ENCODE measurements around the gene BST1.

The BST1 gene, protein sequence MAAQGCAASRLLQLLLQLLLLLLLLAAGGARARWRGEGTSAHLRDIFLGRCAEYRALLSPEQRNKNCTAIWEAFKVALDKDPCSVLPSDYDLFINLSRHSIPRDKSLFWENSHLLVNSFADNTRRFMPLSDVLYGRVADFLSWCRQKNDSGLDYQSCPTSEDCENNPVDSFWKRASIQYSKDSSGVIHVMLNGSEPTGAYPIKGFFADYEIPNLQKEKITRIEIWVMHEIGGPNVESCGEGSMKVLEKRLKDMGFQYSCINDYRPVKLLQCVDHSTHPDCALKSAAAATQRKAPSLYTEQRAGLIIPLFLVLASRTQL

DNA sequence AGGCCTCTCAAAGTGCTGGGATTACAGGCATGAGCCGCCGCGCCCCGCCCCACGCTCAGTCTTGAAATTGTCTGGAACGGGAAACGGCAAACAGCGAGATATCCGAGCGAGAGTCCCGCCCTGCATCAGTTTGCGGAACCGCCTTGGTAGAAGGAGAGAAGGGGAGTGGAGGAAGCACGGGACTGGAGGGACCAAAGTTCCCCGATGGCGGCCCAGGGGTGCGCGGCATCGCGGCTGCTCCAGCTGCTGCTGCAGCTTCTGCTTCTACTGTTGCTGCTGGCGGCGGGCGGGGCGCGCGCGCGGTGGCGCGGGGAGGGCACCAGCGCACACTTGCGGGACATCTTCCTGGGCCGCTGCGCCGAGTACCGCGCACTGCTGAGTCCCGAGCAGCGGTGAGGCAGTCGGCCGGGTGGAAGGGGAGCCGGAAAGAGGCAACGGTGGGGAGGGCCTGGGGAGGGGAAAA, at the start of gene BST1:
TSS of gene BST1 (plus strand) at position 125 of the 463 bp plus-strand sequence. CDS start at position 205, 80 bp downstream.
- DNase-seq: peak; percentile 29

GRCh38 chr4:15653420-15653819, 49.4 kb upstream of the BST1 start:
- DNase-seq: no peak

- DNase-seq: no peak
Measured at GRCh38 chr4:15653864-15654592, 48.8 kb upstream of the BST1 start.

- DNase-seq: peak; percentile 19
Measured at GRCh38 chr4:15654593-15655222, 48.2 kb upstream of the BST1 start.

- DNase-seq: peak; percentile 79
Measured at GRCh38 chr4:15655223-15656037, 47.4 kb upstream of the BST1 start, which contains the start of gene FBXL5. TSS of gene FBXL5 (minus strand) at chr4:15655357. CDS start at chr4:15655287, 70 bp downstream.

DNA sequence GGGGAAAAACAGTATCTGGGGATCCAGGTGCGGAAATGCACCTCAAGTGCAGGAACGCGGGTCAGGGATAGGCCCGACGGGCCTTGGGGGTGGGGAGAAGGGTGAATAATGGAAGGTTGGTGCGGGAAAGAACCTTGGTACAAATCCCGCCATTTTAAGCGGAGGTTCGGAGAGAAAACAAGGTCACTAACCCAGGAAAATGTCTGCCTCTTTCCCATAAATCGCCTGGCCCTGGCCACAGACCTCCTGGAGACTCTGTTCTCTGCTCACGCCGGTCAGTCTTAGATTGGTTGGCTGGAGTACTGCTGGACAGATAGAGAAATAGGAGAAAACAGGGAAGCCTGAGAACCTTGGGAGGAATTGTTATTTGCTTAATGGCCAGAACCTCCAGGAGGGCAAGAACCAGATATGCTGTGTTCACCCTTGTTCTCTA, 46.8 kb upstream of the BST1 start:
- no peak for DNase-seq

DNA sequence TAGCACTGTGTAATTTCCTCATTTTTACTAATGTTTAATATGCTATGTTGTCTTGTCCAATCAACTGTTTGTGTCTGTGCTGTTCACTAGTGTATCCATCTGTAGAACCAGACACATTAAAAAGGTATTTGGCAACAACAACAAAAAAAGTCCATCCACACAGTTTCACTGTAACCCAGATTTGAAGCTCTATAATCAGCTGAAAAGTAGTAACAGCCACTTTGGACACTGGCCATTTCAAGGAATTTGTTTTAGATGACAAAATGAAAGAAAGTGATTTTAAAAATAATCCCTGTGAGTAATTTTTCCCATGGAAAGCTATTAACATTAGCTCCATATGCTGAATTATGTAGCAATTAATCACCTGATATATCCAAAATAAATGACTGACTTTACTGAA, 45.5 kb upstream of the BST1 start:
- no peak for DNase-seq

GRCh38 chr4:15658136-15658770, 44.6 kb upstream of the BST1 start:
- DNase-seq: no peak

- DNase-seq: no peak
Measured at GRCh38 chr4:15658781-15659180, 44.1 kb upstream of the BST1 start.

DNA sequence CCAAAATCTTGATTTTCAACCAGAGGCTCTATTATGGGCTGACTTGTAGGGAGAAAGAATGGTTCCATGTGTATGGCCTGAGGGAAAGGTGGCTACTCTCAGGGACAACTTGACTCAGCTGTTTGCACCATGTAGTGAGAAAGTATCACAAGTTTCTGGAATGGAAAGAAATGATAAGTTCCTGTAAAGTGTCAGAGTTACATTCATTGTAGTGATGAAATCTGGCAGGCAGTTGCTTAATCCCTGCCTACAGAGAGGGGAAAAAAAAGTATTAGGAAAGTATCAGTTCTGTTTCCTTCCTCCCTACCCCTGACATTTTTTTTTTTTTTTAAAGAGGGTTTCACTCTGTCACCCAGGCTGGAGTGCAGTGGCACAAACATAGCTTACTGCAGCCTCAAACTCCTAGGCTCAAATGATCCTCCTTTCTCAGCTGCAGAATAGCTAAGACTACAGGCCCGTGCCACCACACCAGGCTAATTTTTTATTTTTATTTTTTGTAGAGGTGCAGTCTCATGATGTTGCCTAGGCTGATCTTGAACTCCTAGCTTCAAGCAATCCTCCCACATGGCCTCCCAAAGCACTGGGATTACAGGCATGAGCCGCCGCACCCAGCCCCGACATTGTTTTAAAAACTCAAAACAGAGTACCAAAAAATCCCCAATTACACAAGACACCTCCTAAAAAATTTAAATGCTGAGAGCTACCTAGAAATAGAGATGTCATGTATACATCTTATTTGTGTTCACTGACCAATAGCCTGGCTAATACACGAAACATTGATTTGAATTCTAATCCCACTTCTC, 42.9 kb upstream of the BST1 start:
- no peak for DNase-seq

DNA sequence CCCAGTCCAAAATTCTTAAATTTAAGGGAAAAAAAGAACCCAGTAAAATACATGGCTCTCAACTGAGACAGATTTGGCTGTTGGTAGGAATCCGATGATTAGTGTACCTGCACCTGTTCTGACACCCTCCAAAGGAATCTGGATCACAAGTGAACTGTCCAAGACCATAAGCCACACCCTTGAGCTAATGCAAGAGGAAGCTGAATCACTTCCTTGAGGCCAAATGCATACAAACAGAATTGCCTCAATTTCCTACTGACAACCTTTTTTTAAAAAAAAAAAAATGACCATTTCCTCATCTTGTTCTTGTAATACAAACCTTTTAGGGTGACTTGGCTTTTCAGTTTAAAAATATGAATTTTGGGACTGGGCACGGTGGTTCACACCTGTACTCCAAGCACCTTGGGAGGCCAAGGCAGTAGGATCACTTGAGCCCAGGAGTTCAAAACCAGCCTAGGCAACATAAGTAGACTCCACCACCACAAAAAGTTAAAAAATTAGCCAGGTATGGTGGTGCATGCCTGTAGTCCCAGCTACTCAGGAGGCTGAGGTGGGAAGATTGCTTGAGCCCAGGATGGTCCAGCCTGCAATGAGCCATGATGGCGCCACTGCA, 37.0 kb upstream of the BST1 start:
- no peak for DNase-seq

- no peak for DNase-seq
Measured at GRCh38 chr4:15667006-15667405, 35.9 kb upstream of the BST1 start.

DNA sequence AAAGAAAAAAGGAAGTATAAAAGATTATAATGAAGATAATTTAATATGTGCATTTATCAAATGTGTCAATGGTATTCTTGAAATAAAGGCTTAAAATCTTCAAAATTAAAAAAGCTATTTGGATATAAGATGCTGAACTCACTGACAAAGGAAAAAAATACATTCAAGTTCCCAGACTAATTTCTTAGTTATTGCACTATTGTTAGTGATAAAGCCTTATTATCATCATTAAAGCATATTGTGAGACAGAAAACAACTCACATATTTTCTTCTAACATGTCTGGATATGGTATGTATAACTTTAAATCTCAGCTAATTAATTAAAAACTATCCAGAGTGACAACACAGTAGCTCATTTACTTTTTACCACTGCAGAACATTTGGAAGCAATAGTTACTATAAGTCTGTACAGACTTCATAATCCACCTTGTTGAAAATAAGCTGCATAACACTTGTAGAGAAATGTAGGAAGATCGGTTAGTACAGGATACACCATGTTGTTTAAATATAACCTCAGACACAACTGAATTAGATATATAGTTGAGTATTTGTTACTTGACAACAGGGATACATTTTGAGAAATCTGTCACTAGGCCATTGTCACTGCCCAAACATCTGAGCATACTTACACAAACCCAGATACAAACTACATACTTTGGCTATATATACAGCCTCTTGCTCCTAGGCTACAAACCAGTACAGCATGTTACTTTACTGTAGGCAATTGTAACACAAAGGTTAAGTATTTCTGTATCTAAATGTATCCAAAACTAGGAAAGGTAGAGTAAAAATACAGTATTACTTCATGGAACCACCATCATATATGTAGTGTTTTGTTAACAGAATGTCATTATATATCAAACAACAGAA, 34.1 kb upstream of the BST1 start:
- no peak for DNase-seq

GRCh38 chr4:15670576-15670975, 32.3 kb upstream of the BST1 start:
- no peak for DNase-seq

DNA sequence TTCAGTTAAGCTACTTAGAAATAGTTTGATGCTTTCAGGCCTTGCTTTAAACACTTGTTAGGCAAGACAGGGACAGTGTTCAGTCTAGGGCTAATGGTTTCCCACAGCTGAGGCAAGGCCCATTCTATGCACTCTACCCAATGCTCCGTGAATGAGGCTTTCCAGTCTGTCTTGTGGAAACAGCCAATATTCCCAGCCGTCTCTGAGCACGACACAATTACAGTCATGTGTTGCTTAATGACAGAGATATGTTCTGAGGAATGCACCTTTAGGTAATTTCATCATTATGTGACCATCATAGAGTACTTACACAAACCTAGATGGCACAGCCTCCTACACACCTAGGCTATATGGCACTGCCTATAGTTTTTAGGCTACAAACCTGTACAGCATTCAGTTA, 30.8 kb upstream of the BST1 start:
- DNase-seq: no peak

- DNase-seq: no peak
Measured at GRCh38 chr4:15673337-15673736, 29.5 kb upstream of the BST1 start.

- no peak for DNase-seq
Measured at GRCh38 chr4:15674046-15674445, 28.8 kb upstream of the BST1 start.

GRCh38 chr4:15674926-15675325, 27.9 kb upstream of the BST1 start:
- no peak for DNase-seq

DNA sequence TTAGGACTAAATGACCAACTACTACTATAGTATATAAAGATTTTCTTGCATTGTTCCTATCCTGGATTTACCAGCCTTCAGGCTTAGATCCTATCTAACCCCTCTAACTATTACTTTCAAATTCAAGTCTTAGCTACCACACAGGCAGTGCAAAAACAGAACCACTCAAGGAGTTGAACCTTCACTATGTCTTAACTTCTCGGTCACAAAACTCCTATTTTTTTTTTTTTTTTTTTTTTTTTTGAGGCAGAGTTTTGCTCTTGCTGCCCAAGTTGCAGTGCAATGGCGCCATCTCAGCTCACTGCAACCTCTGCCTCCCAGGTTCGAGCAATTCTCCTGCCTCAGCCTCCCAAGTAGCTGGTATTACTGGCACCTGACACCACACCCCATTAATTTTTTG, 27.5 kb upstream of the BST1 start:
- no peak for DNase-seq

DNA sequence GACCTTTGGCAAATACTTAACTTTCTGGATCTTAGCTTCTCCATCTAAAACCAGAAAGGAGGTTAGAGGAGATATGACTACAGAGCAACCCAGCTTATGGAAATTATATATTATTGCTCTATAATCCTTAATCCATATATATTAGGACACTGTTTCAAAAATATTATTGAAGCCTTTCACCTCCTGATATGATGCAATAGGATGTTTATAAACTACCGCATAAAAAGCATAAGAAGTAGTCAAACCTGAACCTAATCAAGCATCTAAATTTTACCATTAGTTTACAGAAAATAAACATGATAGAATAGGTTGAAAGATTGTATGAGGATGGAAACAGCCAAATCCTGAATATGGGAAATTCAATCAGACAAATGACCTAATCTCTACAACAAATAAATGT, 26.8 kb upstream of the BST1 start:
- DNase-seq: no peak
